GM21825 (cell line): Measurements from ENCODE around the gene KSR2.

Experiments
- ATAC-seq: cut with Tn5 transposase; IDR thresholded peaks from one replicate; pipeline ENCODE4 v1.9.1; 2021; ENCODE audit warnings: mild to moderate bottlenecking, moderate library complexity; ENCODE audit not compliant: unreplicated experiment

Gene KSR2

DNA sequence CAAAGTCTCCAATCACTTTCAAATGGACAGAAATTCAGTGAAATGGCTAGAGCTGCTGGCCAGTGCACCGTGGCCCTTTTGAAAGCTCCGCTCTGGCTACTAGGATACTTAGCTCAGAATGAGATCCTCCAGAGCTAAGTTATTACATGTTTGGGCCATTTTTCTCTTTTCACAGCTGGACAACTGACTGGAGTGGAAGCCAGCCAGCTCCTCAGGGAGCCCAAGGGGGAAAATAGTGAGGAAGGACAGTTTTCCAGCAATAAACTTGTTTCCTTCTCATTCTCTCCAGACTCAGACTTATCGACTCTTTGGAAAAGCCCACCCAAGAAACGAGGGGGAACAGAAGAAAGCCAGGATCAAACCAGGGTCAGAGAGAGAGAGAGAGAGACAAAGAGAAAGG is 266.0 kb downstream of the KSR2 start:
- ATAC-seq, result no peak

GRCh38 chr12:117699575-117699974 is 269.2 kb downstream of the KSR2 start:
- ATAC-seq, result no peak

DNA sequence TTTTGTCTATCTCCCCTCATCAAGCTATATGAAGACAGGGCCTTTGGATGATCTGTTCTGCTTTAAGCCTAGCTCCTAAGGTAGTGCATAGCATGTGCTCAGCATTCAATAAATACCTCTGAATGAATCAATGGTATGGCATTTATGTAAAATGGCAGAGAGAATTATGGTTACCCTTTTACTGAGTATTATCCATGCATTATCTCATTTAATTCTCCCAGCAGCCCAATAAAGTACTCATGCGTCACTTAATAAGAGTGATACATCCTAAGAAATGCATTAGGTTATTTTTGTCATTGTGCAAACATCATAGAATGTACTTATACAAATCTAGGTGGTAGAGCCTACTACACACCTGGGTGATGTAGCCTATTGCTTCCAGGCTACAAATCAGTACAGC is 269.7 kb downstream of the KSR2 start:
- ATAC-seq, result no peak

DNA sequence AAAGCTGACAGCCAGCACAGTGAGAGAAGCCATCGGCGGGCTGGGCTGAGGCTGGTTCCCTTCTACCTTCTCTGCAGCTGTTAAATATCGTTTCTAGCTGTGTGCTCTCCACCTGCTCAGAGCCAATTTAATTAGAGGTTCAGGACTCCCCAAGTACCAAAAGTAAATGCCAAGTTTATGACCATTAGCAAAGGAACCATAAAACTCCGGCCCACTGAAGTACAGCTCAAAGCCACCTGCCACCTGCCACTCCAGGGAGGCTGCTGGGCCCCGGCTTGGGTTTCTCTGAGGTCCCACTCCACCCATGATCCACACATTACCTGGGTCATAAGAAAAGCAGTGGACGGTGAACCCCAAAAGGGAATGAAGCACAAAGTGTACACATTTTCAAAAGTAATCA is 272.8 kb downstream of the KSR2 start:
- ATAC-seq, result no peak

GRCh38 chr12:117692512-117692911 is 276.3 kb downstream of the KSR2 start:
- no peak for ATAC-seq

GRCh38 chr12:117689857-117690256 is 278.9 kb downstream of the KSR2 start:
- ATAC-seq, result no peak

DNA sequence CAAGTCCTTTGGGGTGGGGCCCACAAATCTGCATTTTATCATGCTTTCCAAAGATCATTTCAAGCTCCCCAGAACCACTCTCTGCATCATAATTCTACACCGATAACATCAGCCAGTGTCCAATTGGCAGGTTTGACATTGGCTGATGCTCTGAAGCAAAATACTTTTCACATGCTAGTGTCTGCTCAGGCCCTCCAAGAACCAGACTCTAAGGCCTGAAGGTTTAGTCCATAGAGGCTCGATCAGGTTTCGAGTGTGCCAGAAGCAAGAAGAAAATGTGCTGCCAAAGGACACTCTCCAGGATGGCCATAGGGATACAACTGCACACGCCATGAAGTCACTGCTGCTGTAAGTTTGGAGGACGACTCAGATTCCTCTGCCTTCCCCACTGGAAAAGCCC is 280.3 kb downstream of the KSR2 start:
- no peak for ATAC-seq

GRCh38 chr12:117686911-117687377 is 281.8 kb downstream of the KSR2 start:
- no peak for ATAC-seq

DNA sequence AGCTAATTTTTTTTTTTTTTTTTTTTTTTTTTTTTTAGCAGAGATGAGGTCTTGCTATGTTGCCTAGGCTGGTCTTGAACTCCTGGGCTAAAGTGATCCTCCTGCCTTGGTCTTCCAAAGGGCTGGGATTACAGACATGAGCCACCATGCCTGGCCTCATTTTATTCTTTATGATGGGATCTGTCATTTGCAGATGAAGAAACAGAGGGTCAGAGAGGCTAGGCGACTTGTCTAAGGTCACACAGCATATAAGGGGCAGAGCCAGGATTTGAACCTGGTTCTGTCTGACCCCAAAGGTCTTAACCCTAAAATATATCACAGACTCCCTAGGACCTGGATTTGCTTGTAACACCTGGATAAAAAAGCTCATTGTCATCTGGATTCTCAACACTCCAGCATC is 282.6 kb downstream of the KSR2 start:
- ATAC-seq, result no peak

DNA sequence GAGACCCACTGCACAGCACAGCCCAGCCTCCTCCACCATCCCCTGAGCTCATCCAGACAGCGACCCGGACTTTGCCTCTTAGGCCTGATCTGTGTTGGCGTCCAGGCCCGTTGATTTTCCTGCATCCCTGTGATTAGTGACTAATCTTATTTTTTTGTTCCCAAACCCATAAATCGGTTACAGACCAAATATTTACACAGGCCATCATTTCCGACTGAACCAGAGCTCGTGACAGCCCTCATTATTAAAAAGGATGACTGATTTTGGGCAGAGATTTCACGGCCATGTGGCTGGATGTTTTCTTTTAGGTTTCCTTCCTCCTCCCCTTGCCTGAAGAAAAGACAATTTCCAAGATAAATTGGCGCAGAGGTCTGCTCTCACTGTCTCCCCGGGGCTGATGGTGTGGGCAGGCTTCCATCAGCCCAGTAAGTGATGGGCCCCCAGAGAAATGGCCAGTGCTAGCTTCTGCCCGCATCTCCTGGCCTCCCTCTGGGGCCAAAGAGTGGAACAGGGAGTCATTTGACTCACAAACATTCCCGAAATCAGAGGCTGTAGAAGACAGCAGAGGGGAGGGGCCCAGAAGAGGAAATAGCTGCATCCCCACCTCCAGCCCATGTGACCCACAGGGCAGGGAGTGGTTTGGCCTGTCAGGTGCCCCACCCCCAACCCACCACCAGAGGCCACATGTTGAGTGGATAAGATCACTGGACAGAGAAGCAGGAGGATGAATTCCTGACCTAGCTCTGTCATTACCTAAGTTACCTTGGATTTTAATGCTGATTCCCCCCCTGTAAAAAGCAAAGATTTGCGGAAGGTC is 283.5 kb downstream of the KSR2 start:
- ATAC-seq, result no peak

GRCh38 chr12:117684471-117684870 is 284.3 kb downstream of the KSR2 start:
- no peak for ATAC-seq

GRCh38 chr12:117680312-117680711 is 288.5 kb downstream of the KSR2 start:
- no peak for ATAC-seq

DNA sequence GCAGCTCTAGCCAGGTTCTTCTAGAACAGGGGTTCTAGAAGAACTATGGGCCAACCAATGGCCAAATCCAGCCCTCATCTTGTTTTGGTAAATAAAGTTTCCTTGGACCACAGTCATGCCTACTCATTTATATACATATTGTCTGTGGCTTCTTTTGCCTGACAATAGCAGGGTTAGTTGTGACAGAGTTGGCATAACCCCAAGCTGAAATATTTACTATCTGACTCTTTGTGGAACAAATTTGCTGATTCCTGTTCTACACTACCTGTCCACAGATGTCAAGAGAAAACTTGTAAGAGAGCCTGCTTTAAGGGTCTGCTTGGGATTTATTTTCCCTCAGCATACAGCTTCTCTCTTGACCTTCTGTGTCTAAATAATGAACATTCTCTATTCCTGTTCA is 289.0 kb downstream of the KSR2 start:
- no peak for ATAC-seq

DNA sequence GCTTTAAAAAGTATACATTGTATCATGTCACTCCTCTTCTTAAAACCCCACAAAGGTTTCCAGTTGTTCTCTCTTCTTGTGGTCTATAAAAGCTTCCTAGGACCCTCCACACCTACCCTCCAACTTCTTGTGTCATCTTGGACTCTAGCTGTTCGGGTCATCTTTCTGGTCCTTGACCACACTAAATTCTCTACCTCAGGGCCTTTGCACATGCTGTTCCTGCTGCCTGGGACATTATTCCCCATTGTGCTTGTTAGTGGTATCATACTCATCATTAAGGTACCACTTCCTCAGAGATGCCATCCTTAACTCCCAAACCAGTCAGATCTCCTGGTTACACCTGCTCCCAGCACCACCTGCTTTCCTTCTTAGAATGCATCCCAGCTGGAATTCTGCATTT is 294.0 kb downstream of the KSR2 start:
- ATAC-seq, result no peak

GRCh38 chr12:117674313-117674712 is 294.5 kb downstream of the KSR2 start:
- ATAC-seq, result no peak

DNA sequence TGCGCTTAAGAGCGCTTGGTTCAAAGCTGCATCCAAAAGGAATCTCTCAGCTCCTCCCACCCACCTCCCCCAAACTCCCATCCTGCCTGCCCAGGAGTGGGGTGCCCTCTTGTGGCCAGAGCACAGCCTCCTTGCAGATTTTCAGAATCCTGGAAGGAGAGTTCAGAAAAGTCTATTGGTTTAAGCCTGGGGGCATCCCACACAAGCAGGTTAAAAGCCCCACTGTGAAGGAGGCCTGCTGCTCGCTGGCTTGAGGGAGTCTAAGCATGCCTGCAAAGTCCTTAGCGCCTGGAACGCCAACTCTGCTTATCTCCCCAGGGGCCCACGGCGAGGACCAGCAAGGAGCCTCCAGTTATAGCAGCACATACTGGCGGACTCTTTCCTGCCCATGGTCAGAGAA is 297.1 kb downstream of the KSR2 start:
- ATAC-seq, result no peak

DNA sequence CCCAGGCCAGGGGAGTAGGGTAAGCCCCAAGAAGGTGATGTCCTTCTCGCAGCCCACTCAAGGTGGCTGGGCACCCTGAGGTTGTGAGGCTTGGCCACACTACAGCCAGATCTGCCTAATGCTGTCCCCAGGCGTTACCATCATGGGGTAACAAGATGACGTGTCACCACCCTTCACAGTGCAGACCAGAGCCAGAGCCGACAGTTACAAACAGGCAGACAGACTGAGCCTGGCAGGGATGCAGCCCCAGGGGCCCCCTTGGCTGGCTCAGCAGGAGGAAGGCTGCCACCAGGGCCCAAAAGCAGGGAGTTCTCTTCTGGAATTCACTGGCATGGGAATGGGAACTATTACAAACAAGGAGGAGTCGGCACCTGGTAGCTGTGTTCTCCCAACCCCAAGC is 304.6 kb downstream of the KSR2 start:
- no peak for ATAC-seq

GRCh38 chr12:117662620-117663395 is 306.0 kb downstream of the KSR2 start:
- ATAC-seq, result no peak

GRCh38 chr12:117662220-117662619 is 306.6 kb downstream of the KSR2 start:
- no peak for ATAC-seq

GRCh38 chr12:117661471-117661870 is 307.3 kb downstream of the KSR2 start:
- no peak for ATAC-seq

DNA sequence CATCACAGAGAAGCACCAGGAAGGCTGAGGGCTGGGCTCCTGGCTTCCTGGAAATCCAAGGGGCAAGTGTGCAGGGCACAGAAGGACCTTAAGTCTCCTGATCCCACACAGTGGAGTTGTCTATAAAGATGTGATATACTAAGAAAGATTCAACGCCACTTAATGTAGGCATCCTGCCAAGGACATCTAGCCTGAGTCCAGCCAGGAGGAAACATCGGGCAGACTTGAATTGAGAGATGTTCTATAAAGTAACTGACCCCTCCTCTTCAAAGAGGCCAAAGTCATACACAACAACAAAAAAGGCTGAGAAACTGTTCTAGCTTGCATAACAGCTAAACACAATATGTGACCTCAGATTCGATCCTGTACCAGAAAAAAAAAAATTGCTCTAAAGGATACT is 307.9 kb downstream of the KSR2 start:
- ATAC-seq, result no peak

- ATAC-seq, result no peak
These were observed 310.6 kb downstream of the KSR2 start for GRCh38 chr12:117658226-117658625.
